NCI-H2196 (cell line): ENCODE results near the gene PRICKLE1.

Experiments used
- DNase-seq: peaks from one replicate; lab custom pipeline; 2025; ENCODE audit not compliant: unreplicated experiment; lab: John Stamatoyannopoulos, UW

Gene PRICKLE1

DNA sequence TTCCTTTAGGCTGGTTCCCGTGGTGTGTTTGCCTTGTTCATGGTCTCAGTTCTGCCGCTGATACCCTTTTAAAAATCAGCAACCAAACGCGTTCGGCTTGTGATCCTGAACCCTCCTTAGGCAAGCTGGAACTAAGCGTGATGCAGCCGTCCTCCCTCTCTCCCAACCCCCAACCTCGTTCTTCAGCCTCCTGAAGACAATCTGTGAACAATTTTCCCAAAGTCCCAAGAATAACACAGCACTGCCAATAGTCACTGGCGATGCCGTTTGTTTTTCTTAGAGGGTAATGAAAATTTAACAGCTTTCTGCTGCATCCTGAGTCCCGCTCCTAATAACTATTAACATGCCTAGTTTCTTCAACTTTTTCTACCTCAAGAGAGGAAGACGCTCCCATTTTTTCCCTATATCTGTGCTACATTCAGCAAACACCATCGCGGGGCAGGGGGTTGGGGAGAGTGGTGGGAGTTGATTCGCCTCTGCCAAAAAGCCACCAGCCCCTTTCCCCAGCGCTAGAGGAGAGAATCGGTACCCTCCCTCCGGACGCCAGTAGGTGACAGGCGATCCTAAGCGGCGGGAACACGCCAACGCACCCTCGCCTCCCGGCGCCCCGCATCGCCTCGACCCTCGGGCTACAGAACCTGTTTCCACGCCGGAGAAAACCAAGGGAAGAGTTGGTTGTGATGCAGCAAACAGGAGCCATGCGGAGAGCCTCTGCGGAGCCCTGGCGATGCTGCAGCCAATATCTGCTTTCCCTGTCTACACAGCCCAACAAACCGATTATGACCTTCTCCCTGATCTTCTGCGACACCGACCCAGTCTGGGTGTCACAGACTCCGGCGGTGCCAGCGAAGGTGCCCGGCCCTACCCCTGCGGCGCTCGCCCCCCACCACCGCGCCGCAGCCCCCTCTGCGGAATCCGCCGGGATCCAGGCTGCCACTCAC, 752 bp downstream of the PRICKLE1 start:
- no peak for DNase-seq

DNA sequence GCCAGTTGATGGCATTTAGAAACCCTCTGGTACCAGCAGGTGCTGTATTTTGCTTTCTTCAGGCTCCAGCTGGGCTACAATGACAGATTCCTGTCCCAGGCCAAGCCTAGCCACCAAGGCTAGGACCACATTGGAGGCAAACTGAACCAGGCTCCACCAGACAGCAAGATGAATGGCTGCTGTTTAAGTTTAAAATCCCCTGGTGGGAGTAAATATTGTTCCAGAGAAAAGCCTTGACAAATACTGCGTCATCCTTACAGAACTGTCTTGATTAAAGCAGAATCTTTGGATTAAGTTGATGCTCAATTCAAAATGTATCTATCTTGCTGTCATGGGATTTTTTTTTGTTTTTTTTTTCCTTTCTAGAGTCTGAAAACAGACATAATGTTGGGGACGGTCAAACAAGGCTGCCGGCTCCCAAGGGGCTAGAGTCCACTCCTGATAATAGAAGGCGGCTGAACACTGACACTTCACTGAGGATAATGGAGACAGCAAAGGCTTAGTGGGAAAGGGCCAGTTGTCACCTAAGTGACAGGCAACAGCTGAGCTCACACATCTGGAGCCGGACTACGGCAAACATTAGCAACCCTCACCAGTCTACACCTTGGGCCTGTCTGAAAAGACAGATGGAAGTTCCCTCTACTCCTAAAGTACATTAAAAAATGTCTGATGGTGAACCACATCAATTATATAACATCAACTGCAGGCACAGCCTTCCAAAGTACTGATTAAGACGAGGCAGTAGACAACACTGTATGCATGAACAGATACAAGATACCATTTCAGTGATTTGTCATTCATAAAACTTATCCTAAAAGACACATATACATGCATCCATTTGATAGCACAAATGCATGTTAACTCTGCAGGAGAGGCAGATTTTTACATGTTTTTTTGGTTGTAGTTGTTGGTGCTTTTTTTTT, 1.7 kb downstream of the PRICKLE1 start:
- DNase-seq = no peak

DNA sequence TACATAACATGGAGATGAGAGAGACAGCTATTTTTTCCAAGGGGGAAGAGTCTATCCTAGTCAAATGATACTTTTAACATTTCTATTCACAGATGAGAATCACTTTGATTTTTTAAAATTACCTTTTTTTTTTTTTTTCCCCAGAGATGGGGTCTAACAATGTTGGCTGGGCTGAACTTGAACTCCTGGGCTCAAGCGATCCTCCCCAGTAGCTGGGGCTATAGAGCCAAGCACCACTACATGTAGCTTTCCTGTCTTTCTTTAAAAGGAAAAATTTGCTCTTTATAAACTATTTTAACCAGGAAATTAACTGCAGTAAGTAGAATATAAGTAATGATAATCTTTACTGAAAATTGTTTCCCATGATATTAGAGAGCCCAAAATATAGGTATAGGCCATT, 3.3 kb downstream of the PRICKLE1 start:
- no peak for DNase-seq

DNA sequence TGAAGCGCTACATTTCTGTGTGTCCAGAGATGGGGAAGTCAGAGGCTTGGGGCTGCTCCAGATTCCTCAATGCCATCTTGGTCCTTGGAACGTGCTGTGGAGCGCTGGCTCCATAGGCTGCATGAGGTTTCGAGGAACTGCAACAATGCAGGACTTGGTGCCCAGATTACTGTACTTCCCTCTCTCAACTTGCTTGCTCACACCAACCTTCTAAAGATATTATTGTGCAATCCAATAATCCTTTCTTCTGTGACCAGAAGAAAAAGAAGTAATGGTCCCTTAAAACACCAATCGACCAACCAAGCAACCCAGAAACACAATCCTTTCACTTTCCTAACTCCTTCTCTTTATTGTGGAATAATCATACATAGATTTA, 3.7 kb downstream of the PRICKLE1 start:
- no peak for DNase-seq

DNA sequence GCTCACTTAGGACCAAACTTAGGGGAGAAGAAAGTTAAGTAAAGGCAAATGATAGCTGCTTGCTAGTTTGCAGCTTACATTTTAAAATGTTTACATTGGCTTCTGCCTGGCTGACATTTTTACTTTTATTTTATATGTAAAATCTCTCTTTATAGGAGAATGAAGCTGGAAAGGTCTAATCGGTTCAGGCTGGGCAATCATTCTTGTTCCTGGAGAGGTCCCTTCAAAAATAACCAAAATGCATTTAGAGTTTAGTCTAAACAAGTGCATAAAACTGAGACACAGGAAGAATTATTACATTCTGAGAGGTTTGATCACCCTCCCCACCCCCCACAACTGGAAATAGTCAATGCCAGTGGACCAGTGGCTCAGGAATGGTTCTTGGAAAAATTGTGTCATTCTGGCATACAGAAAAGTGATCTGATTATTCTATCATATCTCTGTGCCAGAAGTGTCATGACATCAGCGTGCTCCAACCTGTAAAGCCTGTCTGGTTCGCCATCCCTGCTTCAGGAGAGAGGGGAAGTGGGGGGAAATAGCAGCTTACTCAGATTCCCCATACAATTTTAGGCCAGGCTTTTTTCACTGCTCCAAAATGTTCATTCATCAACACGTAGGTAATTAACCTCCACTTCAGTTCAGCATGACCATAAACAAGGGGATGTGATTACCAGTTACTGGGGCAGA, 4.2 kb downstream of the PRICKLE1 start:
- DNase-seq = no peak

DNA sequence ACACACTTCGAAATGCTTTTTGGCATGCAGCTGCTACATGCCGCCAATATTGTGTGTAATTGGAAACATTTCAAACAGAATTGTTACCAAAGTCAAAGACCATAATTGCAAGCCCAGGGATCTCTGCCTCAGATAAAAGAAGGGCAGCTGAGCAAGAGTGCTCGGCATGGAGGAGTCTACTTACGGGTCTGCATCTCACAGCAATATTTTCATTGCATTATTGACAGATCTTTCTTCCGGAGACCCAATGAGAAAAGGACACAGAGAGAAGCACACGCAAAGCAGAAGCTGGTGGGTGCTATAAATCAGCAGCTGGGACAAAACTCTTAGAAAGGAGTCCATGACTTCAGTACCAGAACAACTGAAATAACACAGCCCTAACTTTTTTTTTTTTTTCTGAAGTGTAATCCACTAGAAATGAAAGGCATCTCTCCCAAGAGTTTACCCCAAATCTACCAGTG, 4.9 kb downstream of the PRICKLE1 start:
- DNase-seq = no peak

DNA sequence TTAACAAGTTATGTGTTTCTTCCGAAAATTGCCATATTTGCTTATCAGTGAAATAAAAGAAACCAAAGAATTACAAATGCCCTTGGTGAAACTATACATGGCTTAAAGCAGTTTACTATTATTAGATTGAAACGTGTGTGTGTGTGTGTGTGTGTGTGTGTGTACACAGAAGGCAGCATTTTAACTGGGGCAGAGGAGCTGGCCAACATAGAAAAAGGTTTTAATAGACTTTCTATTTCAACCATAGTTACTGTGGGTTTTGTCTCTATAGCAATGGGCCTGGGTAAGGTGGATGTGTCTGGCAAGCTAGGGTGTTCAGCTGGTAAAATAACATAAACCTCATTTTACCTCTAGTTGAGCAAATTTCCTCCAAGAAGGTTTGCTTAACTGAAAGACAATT, 6.5 kb downstream of the PRICKLE1 start:
- no peak for DNase-seq

DNA sequence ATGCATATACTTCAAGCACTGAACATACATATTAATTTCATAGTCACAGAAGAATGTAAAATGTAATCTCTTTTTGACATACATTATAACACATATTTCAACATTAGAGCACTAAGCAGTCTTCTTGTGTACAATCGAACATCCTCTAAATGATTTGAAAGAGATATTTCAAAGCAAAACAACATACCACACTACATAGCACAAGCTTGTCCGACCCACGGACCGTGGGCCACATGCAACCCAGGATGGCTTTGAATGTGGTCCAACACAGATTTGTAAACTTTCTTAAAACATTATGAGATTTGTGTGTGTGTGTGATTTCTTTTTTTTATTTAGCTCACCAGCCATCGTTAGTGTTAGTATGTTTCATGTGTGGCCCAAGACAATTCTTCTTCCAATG, 7.0 kb downstream of the PRICKLE1 start:
- DNase-seq = no peak

DNA sequence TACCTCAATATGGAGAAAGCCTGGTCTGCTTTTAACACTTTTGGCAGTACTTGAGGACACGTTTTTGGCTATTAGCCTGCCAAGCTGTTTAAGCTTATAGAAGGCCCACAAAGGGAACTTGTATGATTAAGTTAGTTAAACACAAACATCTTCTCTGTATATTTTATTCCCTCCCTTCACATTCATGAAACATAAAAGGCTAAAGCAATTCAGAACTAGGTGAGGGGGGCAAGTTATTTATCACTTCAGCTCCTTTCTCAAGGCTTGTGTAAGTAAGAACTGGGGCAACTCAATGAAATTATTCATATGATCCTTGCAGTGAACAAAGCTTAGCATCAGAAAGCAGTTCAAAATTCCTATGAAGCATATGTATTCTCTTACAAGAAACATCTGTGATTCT, 7.5 kb downstream of the PRICKLE1 start:
- DNase-seq = no peak

DNA sequence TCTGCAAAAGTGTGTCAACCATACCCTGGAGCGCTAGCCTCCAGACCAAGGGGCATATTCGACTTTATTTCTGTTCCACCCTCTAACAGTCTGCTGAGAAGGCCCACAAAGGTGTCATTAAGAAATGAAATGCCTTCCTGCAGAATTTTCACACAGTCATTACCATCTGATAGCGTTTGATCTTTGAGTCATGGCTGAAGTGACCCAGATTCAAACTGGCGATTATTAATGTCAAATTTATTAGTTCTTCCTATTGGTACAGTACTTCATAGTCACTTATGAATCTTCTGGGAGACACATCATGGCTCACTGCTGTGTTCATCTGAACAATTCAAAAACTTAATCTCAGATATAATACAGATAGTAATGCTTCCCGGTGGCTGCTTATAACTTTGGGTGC, 13.2 kb downstream of the PRICKLE1 start:
- no peak for DNase-seq

DNA sequence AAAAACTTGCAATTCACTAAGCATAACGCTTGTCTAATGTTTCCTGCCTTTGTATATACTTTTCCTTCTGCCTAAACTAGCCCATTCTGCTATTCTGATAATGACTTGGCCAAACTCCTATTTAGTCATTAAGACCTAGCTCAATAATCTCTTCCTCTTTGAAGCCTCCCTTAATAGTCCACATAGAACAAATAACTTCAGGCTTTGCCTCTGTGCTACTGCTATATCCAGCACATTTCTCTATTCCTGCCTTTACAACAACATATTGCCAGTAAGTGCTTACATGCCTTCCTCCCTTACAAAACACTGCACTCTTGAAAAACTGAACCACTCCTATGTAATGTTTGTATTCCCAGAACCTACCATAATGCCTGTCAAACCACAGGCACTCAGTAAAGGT, 13.8 kb downstream of the PRICKLE1 start:
- DNase-seq = no peak

DNA sequence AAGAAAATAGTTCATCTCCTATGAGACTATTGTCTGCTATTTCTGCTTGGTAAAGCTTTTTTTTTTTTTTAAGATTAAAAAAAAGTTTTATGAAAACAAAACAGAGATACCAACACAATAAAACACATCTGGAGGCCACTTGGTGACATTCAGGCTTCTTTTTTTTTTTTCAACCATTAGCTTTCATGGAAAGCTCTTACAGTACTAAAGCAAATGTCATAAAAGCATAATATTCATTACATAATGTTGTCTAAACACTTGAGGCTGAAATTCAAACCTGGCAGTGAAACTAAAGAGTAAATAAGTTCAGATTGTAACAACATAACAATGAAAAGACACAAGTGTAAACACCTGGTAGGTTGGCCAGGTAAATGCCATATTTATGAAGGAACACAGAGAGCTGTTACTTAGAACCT, 14.7 kb downstream of the PRICKLE1 start:
- DNase-seq = peak; percentile 25

DNA sequence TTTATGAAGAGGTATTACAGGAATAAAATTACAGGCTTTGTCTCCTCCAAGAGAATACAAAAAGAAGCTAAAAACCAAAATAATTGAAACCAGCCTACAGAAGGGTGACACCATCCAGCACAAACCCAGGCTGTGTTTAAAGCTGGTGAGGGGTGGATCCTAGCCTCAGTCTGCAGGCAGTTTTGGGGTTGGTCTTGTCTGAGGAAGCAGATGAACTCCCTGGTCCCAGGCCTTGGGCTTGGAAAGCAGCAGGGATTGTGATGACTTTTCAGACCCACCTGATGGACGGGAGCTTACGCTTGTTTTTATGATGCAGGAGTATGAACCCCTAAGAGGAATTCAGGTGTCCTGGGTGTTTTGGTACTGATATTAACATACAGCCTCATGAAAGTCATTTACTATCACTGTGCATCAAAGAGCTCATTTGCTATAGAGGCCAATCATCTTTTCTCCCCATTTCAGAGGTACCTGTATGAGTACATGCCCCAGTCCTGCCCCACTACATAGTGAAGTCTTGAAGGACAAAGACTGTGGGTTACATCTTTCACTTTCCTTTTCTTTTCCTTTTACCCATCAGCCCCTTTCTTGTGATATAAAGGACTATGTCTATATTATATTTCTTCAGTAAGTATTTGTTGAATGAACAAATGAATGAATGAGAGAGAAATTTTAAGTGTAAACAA, 18.1 kb downstream of the PRICKLE1 start:
- no peak for DNase-seq

DNA sequence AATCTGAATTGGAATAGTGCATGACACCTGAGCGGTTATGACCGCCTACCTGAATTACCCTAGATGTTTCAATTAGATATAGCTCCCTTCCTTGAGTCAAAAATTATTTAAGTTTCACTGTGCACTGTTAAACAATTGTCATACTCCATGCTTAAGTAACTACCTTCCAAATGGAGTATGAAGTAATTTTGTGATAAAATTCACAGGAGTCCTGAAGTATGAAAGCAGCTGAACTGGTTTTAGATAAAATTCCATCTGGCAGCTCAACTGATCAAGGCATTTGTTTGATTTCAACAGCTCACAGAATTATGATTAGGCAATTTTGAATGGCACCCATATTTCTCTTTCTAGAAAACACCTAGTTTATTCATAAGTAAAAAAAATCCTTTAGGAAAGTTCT, 19.5 kb downstream of the PRICKLE1 start:
- no peak for DNase-seq

DNA sequence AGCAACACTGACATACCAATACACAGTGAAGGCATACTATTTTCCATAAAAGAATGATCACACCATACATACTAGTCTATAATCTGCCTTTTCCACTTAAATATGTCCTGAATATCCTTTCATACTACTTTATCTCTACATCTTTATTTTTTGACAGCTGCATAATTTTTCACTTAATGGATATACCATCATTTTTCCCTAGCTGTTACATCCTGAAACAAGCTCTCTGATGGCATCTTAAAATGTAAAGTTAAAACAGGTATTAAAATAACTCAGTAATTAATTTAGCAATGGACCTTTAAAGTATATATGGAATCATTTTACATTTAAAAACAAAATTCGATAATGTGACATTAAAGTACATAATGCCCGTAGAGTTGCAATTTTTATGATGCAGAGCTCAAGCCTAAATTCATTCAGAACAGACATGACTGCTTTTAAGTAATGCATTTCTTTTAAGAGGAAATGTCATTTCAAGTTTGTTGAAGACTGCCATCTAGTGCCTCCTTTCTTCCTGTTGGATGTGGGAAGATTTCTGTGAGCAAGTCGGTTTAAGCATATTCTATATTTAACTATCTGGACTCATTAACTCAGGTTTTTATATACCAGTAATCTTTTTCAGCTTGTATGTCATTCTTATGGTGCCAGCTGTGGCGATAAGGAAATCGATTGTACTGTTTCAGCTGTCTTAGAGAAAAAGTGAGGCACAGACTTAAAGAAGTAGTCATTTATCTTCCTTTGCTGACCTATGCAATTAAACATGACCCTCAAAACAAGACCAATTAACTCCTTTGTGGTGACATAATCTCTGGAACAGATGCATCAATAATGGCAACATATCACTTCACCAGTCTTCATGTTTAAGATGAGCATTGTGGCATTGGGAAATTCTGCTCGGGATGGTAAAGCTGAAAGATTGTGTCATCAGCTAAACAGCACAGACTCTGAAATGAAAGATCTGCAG, 20.3 kb downstream of the PRICKLE1 start:
- peak; percentile 12 for DNase-seq

DNA sequence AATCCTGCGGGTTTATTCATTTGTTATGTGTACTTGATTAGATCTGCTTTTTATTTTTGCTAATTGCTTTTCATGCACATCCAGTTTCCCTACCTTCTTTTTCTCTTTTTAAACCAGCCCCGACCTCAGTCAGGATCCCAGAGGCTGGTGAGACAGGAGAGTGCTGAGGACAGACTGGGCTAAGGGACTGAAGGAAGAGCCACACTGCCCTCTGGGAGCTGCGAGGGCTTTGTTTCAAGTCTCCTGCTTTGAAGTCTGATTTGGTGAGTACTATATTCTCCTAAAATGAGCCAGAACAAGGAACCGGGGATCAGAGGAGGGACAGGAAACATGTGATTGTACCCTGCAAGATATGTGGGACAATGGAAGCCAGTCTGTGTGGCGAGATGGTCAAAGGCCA, 23.9 kb downstream of the PRICKLE1 start:
- DNase-seq = no peak

DNA sequence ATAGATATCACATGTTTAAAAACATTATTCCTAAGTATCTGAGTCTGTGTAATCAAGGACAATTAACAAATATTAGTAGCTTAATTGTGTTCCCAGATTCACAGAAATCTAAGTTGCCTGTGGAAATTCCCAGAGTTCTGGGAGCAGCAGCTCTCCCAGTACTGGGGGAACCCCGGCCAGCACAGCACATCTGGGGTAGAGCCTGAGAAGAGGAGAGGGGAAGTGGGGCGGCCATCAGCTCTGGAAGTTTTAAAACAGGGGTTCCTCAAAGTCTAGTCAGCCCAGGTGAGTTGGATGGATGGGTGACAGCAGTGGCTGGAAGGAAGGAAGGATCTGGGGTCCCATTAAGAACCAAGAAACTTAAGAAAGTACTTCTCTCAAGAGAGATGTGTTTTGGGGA, 24.6 kb downstream of the PRICKLE1 start:
- no peak for DNase-seq

DNA sequence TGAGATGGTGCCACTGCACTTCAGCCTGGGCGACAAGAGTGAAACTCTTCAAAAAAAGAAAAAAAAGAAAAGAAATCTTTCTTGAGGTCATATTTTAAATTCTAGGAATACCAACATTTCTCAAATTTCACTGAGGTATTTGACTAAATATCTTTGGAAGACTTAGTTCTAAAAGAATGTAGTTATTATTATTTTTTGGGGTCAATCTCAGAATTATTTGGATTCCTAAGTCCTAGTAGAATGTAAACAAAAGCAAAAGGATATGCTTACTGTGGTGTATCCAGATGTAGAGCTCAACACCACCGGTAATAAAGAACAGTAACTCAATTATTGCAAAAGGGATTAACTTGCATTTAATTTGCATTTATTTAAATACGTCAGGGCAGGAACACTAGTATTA, 25.0 kb downstream of the PRICKLE1 start:
- no peak for DNase-seq

DNA sequence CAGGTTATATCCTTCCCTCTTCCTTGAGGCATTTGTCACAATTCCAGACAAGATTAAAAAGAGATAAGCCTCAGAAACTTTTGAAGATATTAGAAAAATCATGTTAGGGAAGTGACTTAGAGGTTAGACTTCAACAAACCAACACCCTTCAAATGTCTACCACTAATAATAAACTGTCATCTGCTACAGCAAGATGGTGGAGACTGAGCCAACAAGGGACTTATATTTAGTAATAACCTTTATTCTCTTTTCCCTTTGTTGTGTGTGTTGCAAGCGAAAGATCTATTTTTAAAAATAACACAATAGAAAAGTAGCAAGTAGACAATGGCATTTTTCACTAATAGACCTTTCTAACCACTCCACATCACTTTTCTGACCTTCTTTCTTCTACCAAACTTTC, 28.6 kb downstream of the PRICKLE1 start:
- DNase-seq = no peak
